HepG2 (cell line): ENCODE results near the gene LDLRAP1. TPM values are rescaled to one million over a fixed set of nuclear protein-coding genes. Genes with fewer than 3 reads are reported as not detected.

Source experiments
- ATAC-seq: fragments of 200-7000 bp; cut with Tn5 transposase; 3 replicates; pipeline ENCODE4 v1.9.1; 2020; ENCODE audit warnings: mild to moderate bottlenecking, moderate library complexity
- BruUV-seq: library from RNA; stranded (reverse); fragments of 400-500 nt; replicated peaks from 2 replicates; lab custom pipeline; 2021; lab: Mats Ljungman, UMichigan
- CTCF ChIA-PET: fragments of 300-600 bp; formaldehyde crosslinking; extraction: SDS; loops from one replicate; lab custom pipeline; 2021; ENCODE audit warnings: low total read pairs, inconsistent platforms, low intra/inter-chr PET ratio; lab: Yijun Ruan, JAX
- POLR2A ChIA-PET: fragments of 350-600 bp; sonication (Branson Sonifier 250); formaldehyde crosslinking; loops from one replicate; lab custom pipeline; 2020; ENCODE audit warnings: antibody characterized with exemption, inconsistent platforms; lab: Yijun Ruan, JAX
- DNase-seq: peaks from one replicate; pipeline ENCODE4 v3.0.0-alpha.2; 2015; ENCODE audit warnings: low spot score
- FAIRE-seq: peaks from 3 replicates; lab custom pipeline; 2011; peaks lifted over from hg19 to GRCh38; lab: Jason Lieb, UNC
- H2AFZ ChIP-seq: one replicate; pipeline ENCODE4 v1.6.1; 2011; ENCODE audit warnings: low read length, inconsistent platforms
- H3K27ac ChIP-seq: fragments of 300-600 bp; 3 replicates; pipeline ENCODE4 v1.8.0; 2011; ENCODE audit warnings: mixed run types, mild to moderate bottlenecking, mixed read lengths, low read length, inconsistent platforms; ENCODE audit not compliant: insufficient read depth; ENCODE audit errors: extremely low read length
- H3K27me3 ChIP-seq, 2 experiments: fragments of 200-600 bp in 1 of 2; 2 replicates in 1 of 2; 3 replicates in 1 of 2; pipeline versions ENCODE4 v1.6.0 to v1.8.0; 2011; ENCODE audit warnings: low read length in 2 of 2, mild to moderate bottlenecking in 2 of 2, moderate library complexity in 2 of 2, inconsistent platforms in 1 of 2; ENCODE audit not compliant: insufficient read depth in 2 of 2, control insufficient read depth in 1 of 2
- H3K36me3 ChIP-seq, 2 experiments: fragments of 200-600 bp in 1 of 2; replicated peaks in 1 of 2; 2 replicates in 1 of 2; 3 replicates in 1 of 2; pipeline versions ENCODE4 v1.5.1 to v1.8.0; 2011; ENCODE audit warnings: low read length in 2 of 2, inconsistent platforms in 1 of 2; ENCODE audit not compliant: insufficient read depth in 2 of 2, control insufficient read depth in 1 of 2
- H3K4me1 ChIP-seq: 2 replicates; pipeline ENCODE4 v1.5.1; 2012; ENCODE audit warnings: low read length, inconsistent platforms; ENCODE audit not compliant: insufficient read depth
- H3K4me2 ChIP-seq: 2 replicates; pipeline ENCODE4 v1.6.0; 2011; ENCODE audit warnings: low read depth, low read length, inconsistent platforms
- H3K4me3 ChIP-seq, 3 experiments: fragments of 200-600 bp in 1 of 3; sonication (generic), shearing (Covaris generic) in 1 of 3; replicated peaks in 1 of 3; 2 replicates each; pipeline ENCODE4 v1.5.1; 2011 to 2016; ENCODE audit warnings: low read length in 3 of 3, inconsistent platforms in 2 of 3, low read depth in 2 of 3, mild to moderate bottlenecking in 2 of 3, control low read depth in 1 of 3, mixed read lengths in 1 of 3; ENCODE audit not compliant: insufficient read depth in 1 of 3
- H3K79me2 ChIP-seq: one replicate; pipeline ENCODE4 v1.6.1; 2011; ENCODE audit warnings: low read length, inconsistent platforms; ENCODE audit not compliant: insufficient read depth
- H3K9ac ChIP-seq: 2 replicates; pipeline ENCODE4 v1.6.0; 2011; ENCODE audit warnings: mild to moderate bottlenecking, low read depth, low read length, inconsistent platforms; ENCODE audit not compliant: insufficient read depth
- H3K9me3 ChIP-seq: 2 replicates; pipeline ENCODE4 v1.5.1; 2012; ENCODE audit warnings: mild to moderate bottlenecking, low read length
- H4K20me1 ChIP-seq: 2 replicates; pipeline ENCODE4 v1.6.0; 2011; ENCODE audit warnings: inconsistent platforms, mild to moderate bottlenecking, low read length, moderate library complexity; ENCODE audit not compliant: insufficient read depth
- CBFB ChIP-seq: sonication (generic); formaldehyde crosslinking; IDR thresholded peaks from 2 replicates; pipeline ENCODE4 v1.4.0; 2020; ENCODE audit warnings: missing genetic modification reagents
- DNMT3B ChIP-seq: conservative IDR thresholded peaks from 2 replicates; pipeline ENCODE4 v1.6.1; 2016; ENCODE audit warnings: missing biosample characterization, control low read depth
- GATA4 ChIP-seq: sonication (generic); IDR thresholded peaks from 2 replicates; pipeline ENCODE4 v1.6.1; 2016; ENCODE audit warnings: antibody characterized with exemption, low read depth, borderline replicate concordance
- GPN1 ChIP-seq: sonication (generic); formaldehyde crosslinking; IDR thresholded peaks from 2 replicates; pipeline ENCODE4 v1.5.1; 2020; ENCODE audit warnings: missing genetic modification reagents, borderline replicate concordance
- NR2C2 ChIP-seq: sonication (generic); formaldehyde crosslinking; IDR thresholded peaks from 2 replicates; pipeline ENCODE4 v1.4.0; 2020; ENCODE audit warnings: missing genetic modification reagents, mild to moderate bottlenecking, moderate library complexity, borderline replicate concordance
- PAF1 ChIP-seq: IDR thresholded peaks from 2 replicates; pipeline ENCODE4 v1.6.1; 2016; ENCODE audit warnings: missing genetic modification reagents, missing compliant biosample characterization
- PRMT3 ChIP-seq: sonication (generic); formaldehyde crosslinking; IDR thresholded peaks from 2 replicates; pipeline ENCODE4 v1.8.1; 2022; ENCODE audit warnings: low read depth, mild to moderate bottlenecking, moderate library complexity, missing genetic modification reagents, borderline replicate concordance
- RORA ChIP-seq: sonication (generic); formaldehyde crosslinking; IDR thresholded peaks from 2 replicates; pipeline ENCODE4 v1.5.0; 2020; ENCODE audit warnings: mild to moderate bottlenecking, missing genetic modification reagents, moderate library complexity
- SOX13 ChIP-seq, 3 experiments: fragments of 450-650 bp in 1 of 3; sonication (generic) in 1 of 3; formaldehyde crosslinking in 1 of 3; IDR thresholded peaks in 2 of 3; conservative IDR thresholded peaks in 1 of 3; 2 replicates each; pipeline versions ENCODE4 v1.5.0 to v1.6.1; 2016 to 2020; ENCODE audit warnings: antibody characterized with exemption in 1 of 3, mild to moderate bottlenecking in 1 of 3, missing compliant biosample characterization in 1 of 3, missing genetic modification reagents in 1 of 3, moderate library complexity in 1 of 3
- SP140L ChIP-seq: sonication (generic); formaldehyde crosslinking; IDR thresholded peaks from 2 replicates; pipeline ENCODE4 v1.4.0; 2020; ENCODE audit warnings: missing genetic modification reagents, borderline replicate concordance
- ZNF274 ChIP-seq: sonication (generic); formaldehyde crosslinking; IDR thresholded peaks from 2 replicates; pipeline ENCODE4 v1.5.1; 2020; ENCODE audit warnings: mild to moderate bottlenecking, missing genetic modification reagents
- ZNF776 ChIP-seq: sonication (generic); formaldehyde crosslinking; IDR thresholded peaks from 2 replicates; pipeline ENCODE4 v1.4.0; 2020; ENCODE audit warnings: mild to moderate bottlenecking, missing genetic modification reagents
- ZNF839 ChIP-seq: sonication (generic); formaldehyde crosslinking; IDR thresholded peaks from 2 replicates; pipeline ENCODE4 v1.4.0; 2020; ENCODE audit warnings: missing genetic modification reagents, mild to moderate bottlenecking, borderline replicate concordance
- ZSCAN12 ChIP-seq: sonication (generic); formaldehyde crosslinking; IDR thresholded peaks from 2 replicates; pipeline ENCODE4 v1.9.0; 2021; ENCODE audit warnings: mild to moderate bottlenecking, missing genetic modification reagents
- WGBS: methylation state at CpG from one replicate; pipeline ENCODE4 v1.1.6; 2017; ENCODE audit warnings: low lambda C conversion rate; 5-methylcytosine and 5-hydroxymethylcytosine counted together
- in situ Hi-C: cut with HindIII; loops from 2 replicates; pipeline ENCODE4 v1.10.0; 2017; ENCODE audit warnings: low pct_unique_long_range_greater_than_20kb; ENCODE audit not compliant: extremely low pct_ligation_motif_present
- intact Hi-C: fragments of 100-400 bp; cut with micrococcal nuclease; formaldehyde crosslinking; loops from one replicate; pipeline ENCODE4 v1.10.0; 2022; ENCODE audit not compliant: unreplicated experiment
- polyA plus RNA-seq, 8 experiments: library from polyadenylated mRNA; depleted of rRNA in 3 of 8; stranded (reverse) in 7 of 8; unstranded in 1 of 8; fragments of >200 nt; fragmentation: Illumina TruSeq in 4 of 8; extraction: Trizol in 4 of 8; gene quantifications; 2 replicates each; pipeline versions ENCODE4 v1.2.1 to v1.2.3, GENCODE V29; 2011 to 2016; ENCODE audit warnings: low read depth in 4 of 8, missing spikeins in 1 of 8, mixed read lengths in 1 of 8; ENCODE audit not compliant: insufficient read depth in 1 of 8
- total RNA-seq, 5 experiments: library from RNA; depleted of rRNA; stranded (reverse); fragments of >200 nt; fragmentation: Illumina TruSeq; extraction: Trizol; gene quantifications; 2 replicates each; pipeline ENCODE4 v1.2.3, GENCODE V29; 2016; ENCODE audit warnings: low read depth in 1 of 5
- TF ChIP-seq, protein P1 (sequence below): sonication (generic); formaldehyde crosslinking; IDR thresholded peaks from 2 replicates; pipeline ENCODE4 v1.9.0; 2021; ENCODE audit warnings: missing genetic modification reagents, borderline replicate concordance
- TF ChIP-seq, protein P2 (sequence below): IDR thresholded peaks from 2 replicates; pipeline ENCODE4 v1.6.1; 2016
- TF ChIP-seq, protein P3 (sequence below): sonication (generic); formaldehyde crosslinking; IDR thresholded peaks from 2 replicates; pipeline ENCODE4 v1.4.0; 2020; ENCODE audit warnings: missing genetic modification reagents, mild to moderate bottlenecking, borderline replicate concordance

Gene LDLRAP1
- total and polyA plus RNA-seq, 2 of the 13 experiments (the other 11 are each of a cell fraction or from before 2014, with no cell fraction given) = 7.2 to 12.1 TPM

DNA sequence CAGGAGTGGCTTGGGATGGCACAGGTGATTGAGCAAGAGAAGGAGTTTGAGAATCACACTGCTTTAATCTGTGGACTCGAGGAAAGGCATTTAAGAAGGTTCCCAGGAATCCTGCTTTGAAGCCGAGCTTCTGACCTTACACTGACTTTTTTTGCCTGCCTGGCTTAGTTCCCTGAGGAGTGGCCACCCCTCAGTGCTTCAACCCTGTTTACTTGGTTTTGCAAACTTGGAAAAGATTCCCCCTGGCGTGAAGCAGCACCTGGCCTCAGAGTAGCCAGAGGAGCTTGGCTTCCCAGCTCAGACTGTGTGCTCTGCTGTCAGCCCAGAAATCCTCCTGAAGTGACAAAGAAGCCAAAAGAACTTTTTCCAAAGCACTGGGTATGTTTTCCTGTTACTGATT, 48.5 kb upstream of the LDLRAP1 start:
- H3K27ac ChIP-seq = no peak overlapping the region
- no peaks in the 10 kb centered on the region for H3K27me3 ChIP-seq
- ChIA-PET POLR2A (no interaction called here), CTCF (no interaction called here)
- peaks cover 26 to 51% of the 10 kb centered on the region in 2 experiments; a peak in 4 of 5 replicates for H3K36me3 ChIP-seq
- no peaks in the 10 kb centered on the region for H3K4me1 ChIP-seq
- FAIRE-seq = no peak
- in situ Hi-C loops = no loop called here
- H2AFZ ChIP-seq = no peak overlapping the region
- no peaks in the 10 kb centered on the region for H3K79me2 ChIP-seq
- no peaks in the 10 kb centered on the region for H4K20me1 ChIP-seq
- H3K9me3 ChIP-seq = no peaks in the 10 kb centered on the region
- TF ChIP-seq GATA4 = no peak
- no peak for TF ChIP-seq PAF1
- no peak for TF ChIP-seq CBFB (CRISPR knock-in tag)
- no peak for TF ChIP-seq ZNF776
- TF ChIP-seq SOX13 (IDR thresholded peaks at IDR 0.05) = no peak
- TF ChIP-seq SOX13 (CRISPR knock-in tag; conservative IDR thresholded peaks at IDR 0.05 in 1 of 2, IDR thresholded peaks at IDR 0.05 in 1 of 2) = no peak
- TF ChIP-seq GPN1 = no peak
- TF ChIP-seq RORA (CRISPR knock-in tag) = no peak
- no peak for TF ChIP-seq ZNF274 (CRISPR knock-in tag)
- TF ChIP-seq DNMT3B (CRISPR knock-in tag) = no peak
- TF ChIP-seq, protein P1, sequence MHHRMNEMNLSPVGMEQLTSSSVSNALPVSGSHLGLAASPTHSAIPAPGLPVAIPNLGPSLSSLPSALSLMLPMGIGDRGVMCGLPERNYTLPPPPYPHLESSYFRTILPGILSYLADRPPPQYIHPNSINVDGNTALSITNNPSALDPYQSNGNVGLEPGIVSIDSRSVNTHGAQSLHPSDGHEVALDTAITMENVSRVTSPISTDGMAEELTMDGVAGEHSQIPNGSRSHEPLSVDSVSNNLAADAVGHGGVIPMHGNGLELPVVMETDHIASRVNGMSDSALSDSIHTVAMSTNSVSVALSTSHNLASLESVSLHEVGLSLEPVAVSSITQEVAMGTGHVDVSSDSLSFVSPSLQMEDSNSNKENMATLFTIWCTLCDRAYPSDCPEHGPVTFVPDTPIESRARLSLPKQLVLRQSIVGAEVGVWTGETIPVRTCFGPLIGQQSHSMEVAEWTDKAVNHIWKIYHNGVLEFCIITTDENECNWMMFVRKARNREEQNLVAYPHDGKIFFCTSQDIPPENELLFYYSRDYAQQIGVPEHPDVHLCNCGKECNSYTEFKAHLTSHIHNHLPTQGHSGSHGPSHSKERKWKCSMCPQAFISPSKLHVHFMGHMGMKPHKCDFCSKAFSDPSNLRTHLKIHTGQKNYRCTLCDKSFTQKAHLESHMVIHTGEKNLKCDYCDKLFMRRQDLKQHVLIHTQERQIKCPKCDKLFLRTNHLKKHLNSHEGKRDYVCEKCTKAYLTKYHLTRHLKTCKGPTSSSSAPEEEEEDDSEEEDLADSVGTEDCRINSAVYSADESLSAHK (CRISPR knock-in tag) = no peak
- TF ChIP-seq, protein P2, sequence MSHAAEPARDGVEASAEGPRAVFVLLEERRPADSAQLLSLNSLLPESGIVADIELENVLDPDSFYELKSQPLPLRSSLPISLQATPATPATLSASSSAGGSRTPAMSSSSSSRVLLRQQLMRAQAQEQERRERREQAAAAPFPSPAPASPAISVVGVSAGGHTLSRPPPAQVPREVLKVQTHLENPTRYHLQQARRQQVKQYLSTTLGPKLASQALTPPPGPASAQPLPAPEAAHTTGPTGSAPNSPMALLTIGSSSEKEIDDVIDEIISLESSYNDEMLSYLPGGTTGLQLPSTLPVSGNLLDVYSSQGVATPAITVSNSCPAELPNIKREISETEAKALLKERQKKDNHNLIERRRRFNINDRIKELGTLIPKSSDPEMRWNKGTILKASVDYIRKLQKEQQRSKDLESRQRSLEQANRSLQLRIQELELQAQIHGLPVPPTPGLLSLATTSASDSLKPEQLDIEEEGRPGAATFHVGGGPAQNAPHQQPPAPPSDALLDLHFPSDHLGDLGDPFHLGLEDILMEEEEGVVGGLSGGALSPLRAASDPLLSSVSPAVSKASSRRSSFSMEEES (CRISPR knock-in tag) = no peak
- no peak for TF ChIP-seq ZNF839 (CRISPR knock-in tag)
- no peak for TF ChIP-seq PRMT3 (CRISPR knock-in tag)
- TF ChIP-seq ZSCAN12 (CRISPR knock-in tag) = no peak
- TF ChIP-seq NR2C2 = no peak
- TF ChIP-seq, protein P3, sequence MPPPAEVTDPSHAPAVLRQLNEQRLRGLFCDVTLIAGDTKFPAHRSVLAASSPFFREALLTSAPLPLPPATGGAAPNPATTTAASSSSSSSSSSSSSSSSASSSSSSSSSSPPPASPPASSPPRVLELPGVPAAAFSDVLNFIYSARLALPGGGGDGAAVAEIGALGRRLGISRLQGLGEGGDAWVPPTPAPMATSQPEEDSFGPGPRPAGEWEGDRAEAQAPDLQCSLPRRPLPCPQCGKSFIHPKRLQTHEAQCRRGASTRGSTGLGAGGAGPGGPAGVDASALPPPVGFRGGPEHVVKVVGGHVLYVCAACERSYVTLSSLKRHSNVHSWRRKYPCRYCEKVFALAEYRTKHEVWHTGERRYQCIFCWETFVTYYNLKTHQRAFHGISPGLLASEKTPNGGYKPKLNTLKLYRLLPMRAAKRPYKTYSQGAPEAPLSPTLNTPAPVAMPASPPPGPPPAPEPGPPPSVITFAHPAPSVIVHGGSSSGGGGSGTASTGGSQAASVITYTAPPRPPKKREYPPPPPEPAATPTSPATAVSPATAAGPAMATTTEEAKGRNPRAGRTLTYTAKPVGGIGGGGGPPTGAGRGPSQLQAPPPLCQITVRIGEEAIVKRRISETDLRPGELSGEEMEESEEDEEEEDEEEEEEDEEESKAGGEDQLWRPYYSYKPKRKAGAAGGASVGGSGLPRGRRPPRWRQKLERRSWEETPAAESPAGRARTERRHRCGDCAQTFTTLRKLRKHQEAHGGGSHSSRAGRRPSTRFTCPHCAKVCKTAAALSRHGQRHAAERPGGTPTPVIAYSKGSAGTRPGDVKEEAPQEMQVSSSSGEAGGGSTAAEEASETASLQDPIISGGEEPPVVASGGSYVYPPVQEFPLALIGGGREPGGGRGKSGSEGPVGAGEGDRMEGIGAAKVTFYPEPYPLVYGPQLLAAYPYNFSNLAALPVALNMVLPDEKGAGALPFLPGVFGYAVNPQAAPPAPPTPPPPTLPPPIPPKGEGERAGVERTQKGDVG (CRISPR knock-in tag) = no peak
- no peak for TF ChIP-seq SP140L (CRISPR knock-in tag)
- no peak overlapping the region for H3K4me3 ChIP-seq
- no peak overlapping the region for H3K4me2 ChIP-seq
- no peak for ATAC-seq
- no TSS peak for BruUV-seq
- no peak overlapping the region for H3K9ac ChIP-seq
- DNase-seq = no peak
- 91% methylated on average over 3 of the region's 3 CpGs for WGBS
- intact Hi-C loops = no loop called here
